ENCODE results near the gene ATP6V0C.

- TF ChIP-seq SIRT6 (IDR thresholded peaks at IDR 0.05; ENCODE audit: low read length) (no peak), EZH2 (IDR thresholded peaks at IDR 0.05; ENCODE audit: low read depth, low read length, severe bottlenecking) (no peak), ATF3 (IDR thresholded peaks at IDR 0.05; ENCODE audit: insufficient read depth, low read depth, low read length) (no peak), JUN (IDR thresholded peaks at IDR 0.05; ENCODE audit: low read depth, low read length) (no peak), CTCF (IDR thresholded peaks at IDR 0.05; ENCODE audit: control extremely low read depth in 1 of 3, insufficient read depth in 1 of 3, low read depth in 1 of 3, low read length in 3 of 3) (no peak), MAX (IDR thresholded peaks at IDR 0.05) (no peak; the same call in none of the 2 replicates), RAD21 (IDR thresholded peaks at IDR 0.05 in 1 of 2, conservative IDR thresholded peaks at IDR 0.05 in 1 of 2; ENCODE audit: low read depth in 2 of 2, low read length in 2 of 2) (no peak)
These were observed 46.1 kb upstream of the ATP6V0C start for GRCh38 chr16:2467528-2468232.

Measured in H1 (cell line).